GM19240 (cell line): ENCODE data around the gene ADAP2.
A peak's percentile ranks its signal among the peaks of the same experiment; 100 is the strongest.
"Not testable (repeated sequence)": the region's sequence is repeated elsewhere in the genome, so short reads cannot be mapped to it uniquely, and the experiment has no call there.

Experiments
- DNase-seq: peaks from one replicate; pipeline ENCODE4 v3.0.0; 2011; ENCODE audit warnings: low spot score; ENCODE audit not compliant: insufficient read length

Gene ADAP2

DNA sequence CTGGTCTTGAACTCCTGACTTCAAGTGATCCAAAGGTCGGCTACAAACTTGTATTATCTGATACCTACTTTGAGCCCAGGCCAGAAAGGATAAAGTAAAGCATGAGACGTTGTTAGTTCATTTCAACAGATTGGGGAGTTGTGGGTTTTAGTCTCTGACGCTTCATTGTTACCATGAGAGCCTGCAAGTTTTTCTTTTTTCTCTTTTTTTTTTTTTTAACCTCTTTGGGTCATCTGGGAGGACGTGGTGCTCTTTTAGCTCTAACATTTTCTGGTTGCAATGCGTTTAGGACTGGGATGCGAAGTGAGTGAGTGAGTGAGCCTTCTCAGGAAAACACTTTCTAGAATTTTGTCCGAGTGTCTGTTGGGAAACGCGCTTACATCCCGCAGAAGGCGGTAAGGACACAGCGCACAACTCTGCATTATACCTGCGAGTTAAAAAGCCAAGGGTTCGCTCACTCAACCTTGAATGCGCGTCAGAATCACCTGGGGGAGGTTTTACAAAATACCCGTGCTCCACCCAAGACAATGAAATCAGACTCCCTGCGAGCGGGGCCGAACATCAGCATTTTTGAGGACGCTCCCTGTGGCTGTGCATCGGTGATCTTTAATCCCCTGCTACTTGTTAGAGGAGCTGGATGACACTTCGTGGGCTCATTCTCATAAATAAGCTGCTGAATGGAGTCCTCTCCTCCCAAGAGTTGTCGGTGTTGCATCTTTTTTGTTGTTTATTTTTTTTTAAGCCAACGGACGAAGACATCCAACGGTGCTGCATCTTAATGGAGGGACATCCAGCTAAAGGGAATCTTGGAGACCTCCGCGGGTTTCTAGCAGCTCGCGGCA is 48.5 kb downstream of the ADAP2 start:
- no peak for DNase-seq

DNA sequence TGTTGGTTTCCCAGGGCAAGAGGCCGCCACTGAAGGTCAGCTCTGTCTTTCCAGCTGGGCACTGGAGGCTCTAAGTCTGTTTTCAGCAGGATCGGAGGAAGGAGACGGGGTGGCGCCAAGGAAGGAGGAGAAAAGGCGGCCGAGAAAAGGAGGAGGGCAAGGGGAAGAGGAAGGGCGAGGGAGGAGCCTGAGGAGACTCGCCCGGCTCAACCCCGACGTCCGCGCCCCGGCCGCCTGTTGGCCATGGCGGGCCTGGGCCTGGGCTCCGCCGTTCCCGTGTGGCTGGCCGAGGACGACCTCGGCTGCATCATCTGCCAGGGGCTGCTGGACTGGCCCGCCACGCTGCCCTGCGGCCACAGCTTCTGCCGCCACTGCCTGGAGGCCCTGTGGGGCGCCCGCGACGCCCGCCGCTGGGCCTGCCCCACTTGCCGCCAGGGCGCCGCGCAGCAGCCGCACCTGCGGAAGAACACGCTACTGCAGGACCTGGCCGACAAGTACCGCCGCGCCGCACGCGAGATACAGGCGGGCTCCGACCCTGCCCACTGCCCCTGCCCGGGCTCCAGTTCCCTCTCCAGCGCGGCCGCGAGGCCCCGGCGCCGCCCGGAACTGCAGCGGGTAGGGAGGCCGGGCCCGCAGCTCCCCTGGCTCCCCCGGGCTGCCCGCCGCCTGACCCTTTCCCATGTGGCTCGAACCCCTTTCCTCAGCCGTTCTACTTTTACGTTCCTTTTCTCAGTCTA is 49.3 kb downstream of the ADAP2 start, which contains the start of gene RNF135:
TSS of gene RNF135 (plus strand) at position 209 of the 737 bp plus-strand sequence. CDS start at position 244, 35 bp downstream.
- peak; percentile 67 for DNase-seq

- no peak for DNase-seq
Observed at GRCh38 chr17:30975042-30975820, 53.5 kb downstream of the ADAP2 start.

DNA sequence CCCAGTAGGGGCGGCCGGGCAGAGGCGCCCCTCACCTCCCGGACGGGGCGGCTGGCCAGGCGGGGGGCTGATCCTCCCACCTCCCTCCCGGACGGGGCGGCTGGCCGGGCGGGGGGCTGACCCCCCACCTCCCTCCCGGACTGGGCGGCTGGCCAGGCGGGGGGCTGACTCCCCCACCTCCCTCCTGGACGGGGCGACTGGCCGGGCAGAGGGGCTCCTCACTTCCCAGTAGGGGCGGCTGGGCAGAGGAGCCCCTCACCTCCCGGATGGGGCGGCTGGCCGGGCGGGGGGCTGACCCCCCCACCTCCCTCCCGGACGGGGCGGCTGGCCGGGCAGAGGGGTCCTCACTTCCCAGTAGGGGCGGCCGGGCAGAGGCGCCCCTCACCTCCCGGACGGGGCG is 58.2 kb downstream of the ADAP2 start:
- DNase-seq, result not testable (repeated sequence)

GRCh38 chr17:30981531-30982519 is 60.1 kb downstream of the ADAP2 start:
- no peak for DNase-seq

DNA sequence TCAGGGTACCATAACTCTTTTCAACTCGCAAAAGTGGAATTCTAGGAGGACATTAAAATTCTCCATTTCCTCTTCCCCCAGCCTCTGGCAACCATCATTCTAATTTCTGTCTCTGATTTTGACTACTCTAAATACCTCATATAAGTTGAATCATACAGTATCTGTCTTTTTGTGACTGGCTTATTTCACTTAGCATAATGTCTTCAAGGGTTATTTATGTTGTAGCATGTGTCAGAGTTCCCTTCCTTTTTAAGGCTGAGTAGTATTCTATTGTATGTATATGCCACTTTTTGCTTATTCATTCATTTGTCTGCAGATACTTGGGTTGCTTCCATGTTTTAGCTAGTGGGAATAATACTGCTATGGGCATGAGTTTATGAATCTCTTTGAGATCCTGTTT is 61.1 kb downstream of the ADAP2 start:
- no peak for DNase-seq

- DNase-seq, result no peak
Observed at GRCh38 chr17:30990458-30990857, 68.7 kb downstream of the ADAP2 start.

DNA sequence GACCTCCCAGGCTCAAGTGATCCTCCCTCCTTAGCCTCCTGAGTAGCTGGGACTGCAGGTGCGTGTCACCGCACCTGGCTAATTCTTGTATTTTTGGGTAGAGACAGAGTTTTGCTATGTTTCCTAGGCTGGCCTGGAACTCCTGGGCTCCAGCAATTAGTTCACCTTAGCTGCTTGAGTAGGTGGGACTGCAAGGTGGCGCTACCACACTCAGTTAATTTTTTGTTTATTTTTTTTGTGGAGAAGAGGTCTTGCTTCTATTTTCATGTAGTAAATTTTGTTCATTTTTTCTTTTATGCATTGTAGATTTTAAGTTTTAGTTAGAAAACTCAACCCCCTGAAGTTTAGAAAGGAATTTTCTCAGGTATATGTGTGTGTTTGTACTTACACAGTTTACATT is 70.8 kb downstream of the ADAP2 start:
- DNase-seq, result no peak

DNA sequence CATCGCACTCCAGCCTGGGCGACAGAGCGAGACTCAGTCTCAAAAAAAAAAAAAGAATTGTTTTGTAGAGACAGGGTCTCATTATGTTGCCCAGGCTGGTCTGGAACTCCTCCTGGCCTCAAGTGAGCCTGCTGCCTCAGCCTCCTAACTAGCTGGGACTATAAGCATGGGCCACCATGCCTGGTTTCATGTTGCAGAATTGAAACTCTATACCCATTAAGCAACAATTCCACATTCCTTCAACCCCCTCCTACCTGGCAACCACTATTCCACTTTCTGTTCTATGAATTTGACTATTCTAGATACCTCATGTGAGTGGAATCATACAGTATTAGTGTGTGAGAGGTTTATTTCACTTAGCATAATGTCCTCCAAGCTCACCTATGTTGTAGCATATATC is 73.6 kb downstream of the ADAP2 start:
- DNase-seq, result no peak

GRCh38 chr17:30996486-30996885 is 74.7 kb downstream of the ADAP2 start:
- no peak for DNase-seq

GRCh38 chr17:30997270-30997669 is 75.5 kb downstream of the ADAP2 start:
- no peak for DNase-seq

DNA sequence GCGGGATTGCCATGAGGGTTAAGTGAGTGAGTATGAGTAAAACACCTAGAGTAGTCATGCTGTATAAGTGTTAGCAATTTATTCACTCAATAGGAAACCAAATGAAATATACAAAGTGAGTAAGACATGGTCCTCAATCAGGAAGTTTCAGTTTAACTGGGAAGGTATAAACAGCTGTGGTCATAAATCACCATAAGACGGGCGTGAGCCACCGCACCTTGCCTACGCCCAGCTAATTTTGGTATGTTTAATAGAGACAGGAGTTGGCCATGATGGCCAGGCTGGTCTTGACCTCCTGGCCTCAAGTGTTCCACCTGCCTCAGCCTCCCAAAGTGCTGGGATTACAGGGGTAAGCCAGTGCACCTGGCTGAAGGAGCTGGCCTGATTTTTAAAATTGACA is 76.1 kb downstream of the ADAP2 start:
- no peak for DNase-seq

DNA sequence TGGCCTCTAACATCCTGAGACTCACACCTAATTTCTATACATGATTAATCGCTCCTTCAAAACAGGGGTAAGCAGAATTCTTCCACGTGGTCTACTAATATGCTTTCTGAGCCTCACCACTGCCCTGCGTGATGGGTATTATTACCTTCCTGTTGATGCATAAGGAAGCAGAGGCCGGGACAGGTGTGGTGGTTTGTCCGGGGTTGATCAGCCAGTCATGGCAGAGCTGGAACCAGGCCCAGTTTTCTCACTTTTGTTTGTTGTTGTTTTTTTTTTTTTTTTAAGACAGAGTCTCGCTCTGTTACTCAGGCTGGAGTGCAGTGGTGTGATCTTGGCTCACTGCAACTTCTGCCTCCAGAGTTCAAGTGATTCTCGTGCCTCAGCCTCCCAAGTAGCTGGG is 80.3 kb downstream of the ADAP2 start:
- DNase-seq, result no peak

GRCh38 chr17:31003225-31003866 is 81.6 kb downstream of the ADAP2 start:
- no peak for DNase-seq

GRCh38 chr17:31004160-31004559 is 82.4 kb downstream of the ADAP2 start:
- no peak for DNase-seq

DNA sequence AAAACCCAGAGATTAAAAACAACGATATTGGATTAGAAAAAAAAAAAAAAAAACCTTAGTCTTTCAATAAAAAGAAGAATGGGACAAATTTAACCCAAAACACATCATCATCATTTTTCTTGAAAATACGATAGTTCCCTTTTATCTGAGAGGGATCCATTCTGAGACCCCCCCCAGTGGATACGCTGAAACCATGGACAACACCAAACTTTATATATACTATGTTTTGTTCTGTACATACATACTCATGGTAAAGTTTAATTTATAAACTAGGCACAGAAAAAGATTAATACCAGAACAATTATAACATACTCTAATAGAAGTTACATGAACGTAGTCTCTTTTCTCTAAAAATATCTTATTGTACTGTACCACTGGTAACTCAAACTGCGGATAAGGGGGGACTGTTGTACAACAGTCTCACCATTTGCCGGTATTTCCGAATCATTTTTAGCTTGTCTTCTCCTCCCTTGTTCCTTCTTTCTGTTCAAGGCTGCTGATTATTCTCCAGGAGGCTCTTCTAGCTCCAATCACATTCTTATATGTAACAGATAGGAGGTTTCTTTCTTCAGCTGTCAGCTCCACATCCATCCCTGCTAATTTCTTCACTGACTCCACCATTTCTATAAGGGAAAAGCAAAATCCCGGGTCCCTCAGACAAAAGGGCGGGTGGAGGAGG is 86.1 kb downstream of the ADAP2 start:
- no peak for DNase-seq

- DNase-seq, result peak; percentile 23
Observed at GRCh38 chr17:31008374-31009041, 86.8 kb downstream of the ADAP2 start.
